Amygdala (tissue), 56 donors: Measurements from ENCODE around the gene SPSB4.

Experiments used
- DNase-seq, 56 donors: peaks; one replicate each; lab custom pipeline; 2025; lab: John Stamatoyannopoulos, UW

SPSB4 gene

DNA sequence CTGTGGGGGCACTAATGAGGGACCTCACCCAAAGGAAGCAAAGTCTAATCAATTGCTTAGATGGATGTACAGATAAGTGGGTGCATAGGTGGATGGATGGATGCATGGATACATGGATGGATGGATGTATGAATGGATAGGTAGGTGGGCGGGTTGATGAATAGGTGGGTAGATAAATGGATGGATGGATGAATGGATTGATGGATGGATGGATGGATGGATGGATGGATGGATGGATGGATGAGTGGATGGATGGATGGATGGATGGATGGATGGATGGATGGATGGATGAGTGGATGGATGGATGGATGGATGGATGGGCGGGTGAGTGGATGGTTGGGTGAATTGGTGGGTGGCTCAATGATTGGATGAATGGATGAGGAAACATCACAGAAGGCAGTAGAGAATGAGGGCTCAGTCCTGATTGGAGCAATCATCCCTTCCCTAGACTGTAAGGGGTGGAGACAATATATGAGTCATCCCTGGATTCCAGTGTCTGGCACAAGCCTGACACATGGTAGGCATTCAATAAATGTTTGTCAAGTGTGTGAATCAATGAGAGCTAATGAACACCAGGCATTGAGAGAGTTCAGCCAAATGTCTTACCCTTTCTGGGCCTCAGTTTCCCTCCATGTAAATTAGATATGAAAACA lies 140.1 kb downstream of the SPSB4 start:
- no peak for DNase-seq

DNA sequence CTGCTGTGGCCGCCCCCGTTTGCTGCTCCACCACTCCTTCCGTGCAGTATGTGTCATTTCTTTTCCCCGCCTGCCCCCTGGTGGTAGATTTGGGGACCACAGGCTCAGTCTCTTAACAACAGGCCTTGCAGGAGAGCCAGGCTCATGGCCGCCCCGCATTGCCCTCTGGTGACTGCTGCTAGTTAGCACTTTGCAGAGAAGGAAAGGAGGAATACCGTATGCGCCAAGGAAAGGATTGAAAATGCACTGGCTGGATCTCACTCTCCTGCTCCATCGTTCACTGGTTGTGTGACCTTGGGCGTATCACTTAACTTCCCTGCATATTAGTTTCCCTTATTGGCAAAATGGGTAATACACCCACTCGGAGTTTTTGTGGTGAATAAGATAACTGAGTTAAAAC lies 141.2 kb downstream of the SPSB4 start:
- DNase-seq = peak; percentile 67 to 100 (median 90)

DNA sequence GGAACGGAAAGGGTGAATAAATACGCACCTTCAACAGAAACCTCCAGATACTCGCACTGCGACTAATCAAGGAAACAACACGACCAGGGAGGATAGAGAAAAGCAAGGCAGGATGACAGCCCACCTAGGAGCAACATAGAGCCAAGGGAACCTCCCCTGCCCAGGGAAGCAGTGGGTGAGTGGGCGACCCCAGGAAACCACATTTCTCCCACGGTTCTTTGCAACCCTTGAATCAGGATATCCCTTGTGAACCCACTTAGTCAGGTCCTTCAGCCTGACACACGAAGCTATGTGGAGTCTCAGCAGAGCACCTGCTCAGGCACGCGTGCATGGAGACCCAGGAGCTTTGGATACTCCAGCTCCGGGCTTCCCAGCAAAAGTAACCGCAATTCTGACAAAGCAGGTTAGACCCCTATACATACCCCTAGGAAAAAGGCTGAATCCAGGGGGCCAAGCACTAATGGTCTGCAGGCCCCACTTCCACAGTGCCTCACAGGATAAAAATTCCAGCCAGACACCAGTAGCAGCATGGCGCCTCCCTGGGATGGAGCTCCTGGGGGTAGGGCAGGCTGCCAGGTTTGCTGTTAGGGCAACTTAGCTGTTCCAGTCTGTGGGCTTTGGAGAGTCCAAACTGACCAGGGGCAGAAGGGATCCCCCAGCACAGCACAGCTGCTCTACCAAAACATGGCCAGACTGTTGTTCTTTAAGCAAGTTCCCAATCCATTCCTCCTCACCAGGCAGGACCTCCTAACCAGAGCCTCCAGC lies 142.1 kb downstream of the SPSB4 start:
- DNase-seq = no peak
